OCI-LY1 (cell line): Measurements from ENCODE around the gene TACC3.

Source experiments
- H2AFZ ChIP-seq: fragments of 200-600 bp; sonication (generic), shearing (Covaris generic); 2 replicates; pipeline ENCODE4 v1.6.0; 2014; ENCODE audit warnings: antibody characterized with exemption, mild to moderate bottlenecking, low read length
- H3F3A ChIP-seq: fragments of 200-600 bp; sonication (generic), shearing (Covaris generic); 2 replicates; pipeline ENCODE4 v1.6.0; 2014; ENCODE audit warnings: mild to moderate bottlenecking, antibody characterized with exemption, low read length, moderate library complexity; ENCODE audit not compliant: insufficient read depth
- H3K27ac ChIP-seq: fragments of 200-600 bp; sonication (generic); 2 replicates; pipeline ENCODE4 v1.5.1; 2014; ENCODE audit warnings: low read length, mixed run types, mild to moderate bottlenecking, low read depth; ENCODE audit not compliant: poor library complexity, severe bottlenecking
- H3K27me3 ChIP-seq: fragments of 200-600 bp; sonication (generic); 2 replicates; pipeline ENCODE4 v1.6.0; 2014; ENCODE audit warnings: antibody characterized with exemption, mild to moderate bottlenecking, low read length, moderate library complexity; ENCODE audit not compliant: insufficient read depth
- H3K36me3 ChIP-seq: fragments of 200-600 bp; sonication (generic); 2 replicates; pipeline ENCODE4 v1.6.1; 2014; ENCODE audit warnings: mild to moderate bottlenecking, antibody characterized with exemption, low read length, moderate library complexity, mixed read lengths; ENCODE audit not compliant: insufficient read depth
- H3K4me1 ChIP-seq: fragments of 200-600 bp; sonication (generic); 2 replicates; pipeline ENCODE4 v1.5.1; 2014; ENCODE audit warnings: mild to moderate bottlenecking, low read length, moderate library complexity; ENCODE audit not compliant: insufficient read depth, severe bottlenecking
- H3K4me2 ChIP-seq: fragments of 200-600 bp; sonication (generic), shearing (Covaris generic); 2 replicates; pipeline ENCODE4 v1.6.1; 2014; ENCODE audit warnings: low read length
- H3K4me3 ChIP-seq: fragments of 200-600 bp; sonication (generic); 2 replicates; pipeline ENCODE4 v1.5.1; 2014; ENCODE audit warnings: low read length, low read depth, mild to moderate bottlenecking, mixed read lengths; ENCODE audit not compliant: poor library complexity, severe bottlenecking
- H3K79me2 ChIP-seq: fragments of 200-600 bp; shearing (Covaris generic); 2 replicates; pipeline ENCODE4 v1.6.1; 2016; ENCODE audit warnings: mixed run types, low read length, mixed read lengths; ENCODE audit not compliant: insufficient read depth
- H3K9ac ChIP-seq: fragments of 200-600 bp; sonication (generic), shearing (Covaris generic); 2 replicates; pipeline ENCODE4 v1.6.1; 2014; ENCODE audit warnings: mild to moderate bottlenecking, low read length, mixed read lengths
- H3K9me2 ChIP-seq: fragments of 200-600 bp; sonication (generic), shearing (Covaris generic); 2 replicates; pipeline ENCODE4 v1.6.1; 2014; ENCODE audit warnings: low read depth, mild to moderate bottlenecking, low read length, mixed read lengths
- H3K9me3 ChIP-seq: fragments of 200-600 bp; shearing (Covaris generic); 2 replicates; pipeline ENCODE4 v1.6.1; 2014; ENCODE audit warnings: low read length, mixed read lengths
- H4K20me1 ChIP-seq: fragments of 200-600 bp; sonication (generic), shearing (Covaris generic); 2 replicates; pipeline ENCODE4 v1.6.0; 2016; ENCODE audit warnings: mild to moderate bottlenecking, low read length; ENCODE audit not compliant: insufficient read depth
- CTCF ChIP-seq: fragments of 200-600 bp; sonication (generic), shearing (Covaris generic); IDR thresholded peaks from 2 replicates; pipeline ENCODE4 v1.5.1; 2017; ENCODE audit warnings: mild to moderate bottlenecking, antibody characterized with exemption, low read length, moderate library complexity, mixed read lengths
- EZH2 ChIP-seq: fragments of 200-600 bp; sonication (generic), shearing (Covaris generic); IDR thresholded peaks from 2 replicates; pipeline ENCODE4 v1.8.0; 2017; ENCODE audit warnings: borderline replicate concordance, mixed run types, mild to moderate bottlenecking, antibody characterized with exemption, low read length, moderate library complexity, mixed read lengths

Gene TACC3

DNA sequence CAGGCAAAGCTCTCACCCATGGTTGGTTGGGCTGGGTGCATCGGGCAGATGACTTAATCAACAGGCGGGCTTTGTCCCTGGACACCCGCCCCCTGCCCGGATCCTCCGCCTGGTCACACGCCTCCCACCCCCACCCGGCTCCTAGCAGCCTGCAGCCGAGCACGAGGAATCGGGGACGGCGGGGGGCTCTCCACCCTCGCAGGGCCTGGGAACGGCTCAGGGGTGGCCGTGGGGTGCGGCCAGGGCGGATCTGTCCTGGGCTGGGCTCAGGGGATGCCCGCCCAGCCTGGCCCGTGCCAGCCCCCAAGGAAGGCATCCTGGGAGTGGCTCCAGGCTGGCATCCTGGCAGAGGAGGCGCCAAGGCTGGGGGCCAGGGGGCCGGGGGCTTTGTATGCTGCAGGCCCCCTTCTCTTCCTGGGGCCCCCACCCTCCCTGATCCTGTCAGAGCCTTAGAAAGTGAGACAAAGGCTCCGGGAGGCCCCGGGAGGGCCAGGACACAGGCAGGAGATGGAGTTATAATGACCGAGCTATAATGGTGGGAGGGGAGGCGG lies 39.3 kb downstream of the TACC3 start:
- Histone ChIP-seq H4K20me1 (no peaks in the 10 kb centered on the region), H3K27ac (no peak overlapping the region), H3K27me3 (no peaks in the 10 kb centered on the region), H3K4me2 (no peak overlapping the region), H3K36me3 (no peaks in the 10 kb centered on the region), H3K9ac (no peak overlapping the region), H3K4me1 (no peaks in the 10 kb centered on the region), H3K9me3 (no peaks in the 10 kb centered on the region), H3K9me2 (no peaks in the 10 kb centered on the region), H2AFZ (no peak overlapping the region), H3K4me3 (no peak overlapping the region), H3F3A (no peaks in the 10 kb centered on the region), H3K79me2 (no peaks in the 10 kb centered on the region)
- TF ChIP-seq CTCF (no peak), EZH2 (no peak)

DNA sequence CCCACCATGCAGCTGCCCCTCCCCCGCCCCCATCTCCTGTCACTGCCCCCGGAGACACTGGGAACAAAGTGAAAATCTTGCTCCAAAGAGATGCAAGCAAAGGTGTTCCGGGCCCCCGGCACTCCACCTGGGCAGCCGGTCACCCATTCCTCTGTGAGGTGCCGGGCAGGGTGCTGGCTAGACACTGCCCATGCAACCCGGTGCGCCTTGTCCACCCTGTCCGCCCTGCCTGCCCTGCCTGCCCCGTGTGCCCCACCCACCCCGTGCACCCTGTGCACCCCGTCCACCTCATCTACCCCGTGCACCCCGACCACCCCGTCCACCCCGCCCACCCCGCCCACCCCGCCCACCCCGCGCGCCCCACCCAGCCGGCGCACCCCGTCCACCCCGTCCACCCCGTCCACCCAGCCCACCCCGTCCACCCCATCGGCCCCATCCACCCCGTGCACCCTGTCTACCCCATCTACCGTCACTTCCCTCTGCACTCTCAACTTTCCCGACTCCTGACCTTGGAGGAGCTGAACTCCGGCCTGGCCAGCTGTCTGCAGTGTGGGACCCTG lies 39.9 kb downstream of the TACC3 start:
- Histone ChIP-seq H3K9me3 (no peaks in the 10 kb centered on the region), H3K36me3 (no peaks in the 10 kb centered on the region), H3K9me2 (no peaks in the 10 kb centered on the region), H3K9ac (no peak overlapping the region), H3K4me1 (no peaks in the 10 kb centered on the region), H3K4me3 (no peak overlapping the region), H3F3A (no peaks in the 10 kb centered on the region), H3K27ac (no peak overlapping the region), H2AFZ (no peak overlapping the region), H3K79me2 (no peaks in the 10 kb centered on the region), H3K4me2 (no peak overlapping the region), H3K27me3 (no peaks in the 10 kb centered on the region), H4K20me1 (no peaks in the 10 kb centered on the region)
- TF ChIP-seq CTCF (no peak), EZH2 (no peak)

- H3K79me2 ChIP-seq = no peaks in the 10 kb centered on the region
- no peaks in the 10 kb centered on the region for H3K4me1 ChIP-seq
- no peak overlapping the region for H3K4me2 ChIP-seq
- no peaks in the 10 kb centered on the region for H3K9me3 ChIP-seq
- no peaks in the 10 kb centered on the region for H3K27me3 ChIP-seq
- H3K9ac ChIP-seq = no peak overlapping the region
- H3K27ac ChIP-seq = no peak overlapping the region
- H3K9me2 ChIP-seq = no peaks in the 10 kb centered on the region
- H3K36me3 ChIP-seq = no peaks in the 10 kb centered on the region
- no peak for TF ChIP-seq EZH2
- no peak for TF ChIP-seq CTCF
- no peaks in the 10 kb centered on the region for H4K20me1 ChIP-seq
- H3K4me3 ChIP-seq = no peak overlapping the region
- H3F3A ChIP-seq = no peaks in the 10 kb centered on the region
- no peak overlapping the region for H2AFZ ChIP-seq
Measured at GRCh38 chr4:1762264-1763010, 41.1 kb downstream of the TACC3 start.
